Measurements from ENCODE around the gene CNNM2.

The CNNM2 gene

DNA sequence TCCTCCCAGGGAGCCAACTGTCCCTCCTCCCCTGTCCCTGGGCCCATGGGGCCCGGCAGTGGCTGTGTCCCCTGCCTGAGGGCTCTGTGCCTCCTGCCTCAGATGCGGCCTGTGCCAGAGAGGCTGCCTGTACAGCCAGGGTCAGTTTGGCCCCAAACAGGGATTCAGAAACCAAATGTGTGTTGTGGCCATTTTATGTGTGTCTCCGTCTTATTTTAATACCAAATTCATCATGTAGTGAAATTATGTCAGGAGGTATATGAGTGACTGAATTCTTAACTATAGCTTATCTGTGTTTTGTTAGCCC lies 160.2 kb downstream of the CNNM2 start:
- Mint-ChIP-seq H3K27me3 (no peaks in the 10 kb centered on the region), H3K9me3 (ENCODE audit: low read depth) (no peaks in the 10 kb centered on the region), H3K4me1 (ENCODE audit: low read depth) (no peaks in the 10 kb centered on the region), H3K4me3 (no peak overlapping the region), H3K27ac (no peak overlapping the region), H3K36me3 (peaks cover 6% of the 10 kb centered on the region)

DNA sequence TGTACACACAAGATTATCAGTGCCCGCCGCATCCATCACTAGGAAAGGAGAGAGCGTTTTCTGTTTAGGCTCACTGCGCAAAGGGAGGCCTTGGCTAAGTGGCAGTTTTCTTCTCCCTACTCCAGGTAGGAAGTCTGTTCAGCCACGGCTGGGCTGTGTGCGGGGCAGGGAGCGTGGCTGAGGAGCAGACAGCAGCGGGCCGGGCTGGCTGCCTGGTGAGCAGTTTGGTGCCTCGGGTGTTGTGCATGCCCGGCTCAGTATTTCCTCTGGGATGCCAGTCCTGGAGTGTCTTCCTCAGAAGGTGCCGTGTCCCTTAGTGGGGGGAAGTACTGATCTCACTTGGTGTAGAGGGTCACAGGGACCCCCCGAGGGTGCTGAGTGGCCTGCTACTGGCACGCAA lies 160.6 kb downstream of the CNNM2 start:
- no peaks in the 10 kb centered on the region for H3K9me3 Mint-ChIP-seq (ENCODE audit: low read depth)
- peaks cover 6% of the 10 kb centered on the region for H3K36me3 Mint-ChIP-seq
- H3K27me3 Mint-ChIP-seq, result no peaks in the 10 kb centered on the region
- no peaks in the 10 kb centered on the region for H3K4me1 Mint-ChIP-seq (ENCODE audit: low read depth)
- H3K4me3 Mint-ChIP-seq, result no peak overlapping the region
- H3K27ac Mint-ChIP-seq, result no peak overlapping the region

DNA sequence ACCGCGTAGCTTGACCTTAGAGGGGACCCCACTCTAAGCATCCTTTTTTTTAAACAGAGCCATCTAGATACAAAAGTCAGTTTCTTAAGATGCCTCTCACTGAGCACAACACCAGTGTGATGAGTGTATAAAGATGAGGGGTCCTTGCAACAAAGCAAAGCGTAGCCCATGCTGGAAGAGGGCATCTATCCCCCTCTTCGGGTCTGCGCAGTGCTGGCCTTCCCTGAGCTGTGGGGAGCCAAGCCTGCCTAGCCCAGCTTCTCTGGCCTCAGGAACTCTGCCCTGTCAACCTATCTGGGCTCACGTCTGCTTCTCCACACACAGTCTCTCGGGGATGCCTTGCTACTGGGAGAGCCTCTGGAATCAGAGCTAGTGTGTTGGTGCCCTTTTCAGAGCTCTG lies 161.0 kb downstream of the CNNM2 start:
- H3K27me3 Mint-ChIP-seq, result no peaks in the 10 kb centered on the region
- H3K4me3 Mint-ChIP-seq, result no peak overlapping the region
- no peaks in the 10 kb centered on the region for H3K4me1 Mint-ChIP-seq (ENCODE audit: low read depth)
- peaks cover 6% of the 10 kb centered on the region for H3K36me3 Mint-ChIP-seq
- H3K9me3 Mint-ChIP-seq (ENCODE audit: low read depth), result no peaks in the 10 kb centered on the region
- H3K27ac Mint-ChIP-seq, result no peak overlapping the region

DNA sequence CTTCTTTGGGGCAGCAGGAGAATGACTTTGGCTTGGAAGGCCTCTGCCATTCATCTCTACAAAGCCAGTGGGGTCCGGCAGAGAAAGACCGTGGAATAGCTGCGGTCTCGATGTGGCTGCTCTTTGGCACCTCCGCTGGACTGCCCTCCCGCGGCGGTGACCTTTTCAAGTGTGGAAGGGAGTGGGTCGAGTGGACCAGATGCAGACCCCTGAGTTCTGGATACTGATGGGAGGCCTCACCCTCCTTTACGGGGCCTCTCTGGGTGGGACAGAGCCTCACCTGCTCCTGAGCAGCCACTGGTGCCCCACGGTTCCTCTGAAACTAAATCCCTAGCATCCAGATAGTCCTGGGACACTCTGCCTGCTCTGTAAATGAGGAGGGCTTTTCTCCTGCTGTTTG lies 161.9 kb downstream of the CNNM2 start:
- Mint-ChIP-seq H3K4me3 (no peak overlapping the region), H3K4me1 (ENCODE audit: low read depth) (no peaks in the 10 kb centered on the region), H3K27me3 (no peaks in the 10 kb centered on the region), H3K9me3 (ENCODE audit: low read depth) (no peaks in the 10 kb centered on the region), H3K27ac (no peak overlapping the region), H3K36me3 (peaks cover 6% of the 10 kb centered on the region)

DNA sequence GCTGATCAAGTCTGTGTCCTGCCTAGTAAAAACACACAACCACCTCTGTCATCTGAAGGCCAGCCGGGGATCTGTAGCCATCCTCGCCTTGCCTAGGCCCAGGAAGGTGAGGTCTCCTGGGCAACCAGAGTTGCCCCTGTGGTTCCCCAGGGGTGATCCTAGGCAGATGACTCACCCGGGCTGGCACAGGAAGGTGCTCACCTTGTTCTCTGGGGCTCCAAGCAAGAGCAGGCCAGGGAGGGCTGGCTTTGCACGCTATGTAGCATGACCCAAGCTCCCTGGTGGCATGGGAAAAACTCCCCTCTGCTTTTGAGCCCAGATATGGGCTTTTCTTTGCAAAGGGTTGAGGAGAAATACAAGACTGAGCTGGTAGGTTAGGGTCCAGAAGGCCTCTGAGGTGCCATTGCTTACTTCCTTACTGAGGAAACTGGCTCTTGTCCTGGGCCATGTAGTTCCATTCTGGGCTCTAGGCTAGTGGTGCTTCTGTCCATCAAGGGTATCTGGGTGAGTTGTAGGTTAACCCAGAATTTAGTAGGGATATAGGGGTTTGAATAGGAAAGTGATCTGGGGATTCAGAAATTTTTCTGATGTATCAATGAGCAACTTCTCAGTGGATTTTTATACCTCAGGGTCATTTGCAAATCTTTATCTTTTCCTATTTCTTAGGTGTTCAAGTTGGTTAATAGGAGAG lies 162.9 kb downstream of the CNNM2 start:
- H3K27ac Mint-ChIP-seq, result no peak overlapping the region
- no peaks in the 10 kb centered on the region for H3K4me1 Mint-ChIP-seq (ENCODE audit: low read depth)
- no peak overlapping the region for H3K4me3 Mint-ChIP-seq
- H3K9me3 Mint-ChIP-seq (ENCODE audit: low read depth), result no peaks in the 10 kb centered on the region
- H3K36me3 Mint-ChIP-seq, result peaks cover 6% of the 10 kb centered on the region
- no peaks in the 10 kb centered on the region for H3K27me3 Mint-ChIP-seq

DNA sequence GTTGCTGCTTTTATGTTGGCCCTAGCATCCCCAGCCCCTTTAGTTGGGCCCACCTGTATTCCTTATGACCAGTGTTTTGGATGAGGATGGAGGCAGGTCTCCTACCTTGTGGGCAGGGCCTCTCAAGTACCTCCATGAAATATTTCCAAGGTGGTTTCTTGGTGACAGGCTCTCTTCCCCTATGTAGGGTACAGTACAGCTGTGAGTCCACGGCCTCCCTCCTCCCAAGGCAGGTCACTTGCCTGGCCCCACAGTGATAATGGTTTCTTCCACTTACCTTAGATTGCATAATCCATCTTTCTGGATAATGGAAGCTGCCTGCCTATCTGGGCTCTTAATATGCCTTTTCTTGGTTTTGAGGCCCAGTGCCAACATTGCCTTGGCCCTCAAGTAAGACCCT lies 164.6 kb downstream of the CNNM2 start:
- H3K27me3 Mint-ChIP-seq, result no peaks in the 10 kb centered on the region
- no peaks in the 10 kb centered on the region for H3K36me3 Mint-ChIP-seq
- H3K9me3 Mint-ChIP-seq (ENCODE audit: low read depth), result no peaks in the 10 kb centered on the region
- no peak overlapping the region for H3K4me3 Mint-ChIP-seq
- no peak overlapping the region for H3K27ac Mint-ChIP-seq
- no peaks in the 10 kb centered on the region for H3K4me1 Mint-ChIP-seq (ENCODE audit: low read depth)

DNA sequence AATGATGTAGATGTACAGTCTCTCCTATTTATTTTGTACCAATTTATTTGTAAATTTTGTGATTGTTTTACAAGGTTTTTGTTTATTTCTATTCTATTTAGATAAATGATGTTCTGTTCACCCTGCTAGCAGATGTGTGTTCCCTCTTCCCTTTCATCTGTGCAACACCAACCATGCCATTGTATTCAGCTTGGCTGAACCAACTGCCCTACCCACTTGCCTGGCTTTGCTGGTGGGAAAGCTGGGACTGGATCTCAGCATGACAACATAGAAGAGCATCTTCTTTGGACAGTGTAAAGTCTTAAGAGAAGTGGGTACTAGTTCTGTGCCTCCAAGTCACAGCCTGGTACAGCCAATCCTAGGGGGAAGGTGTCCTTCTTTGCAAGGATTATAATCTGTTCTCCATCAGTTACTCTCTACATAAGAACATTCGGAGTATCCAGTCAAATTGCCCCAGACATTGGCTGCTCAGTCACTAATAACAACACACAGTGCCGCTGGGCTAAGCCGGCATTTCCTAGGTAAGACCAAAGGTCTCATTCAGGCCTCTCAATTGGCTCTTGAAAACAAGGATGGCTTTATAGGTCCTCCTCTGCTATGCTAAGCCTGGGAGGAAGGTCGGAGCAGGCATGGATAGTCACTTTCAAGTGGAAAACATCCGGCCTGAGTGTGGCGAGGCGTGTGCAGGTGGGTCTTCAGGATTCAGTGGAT lies 165.3 kb downstream of the CNNM2 start:
- Mint-ChIP-seq H3K4me1 (ENCODE audit: low read depth) (no peaks in the 10 kb centered on the region), H3K4me3 (no peak overlapping the region), H3K36me3 (no peaks in the 10 kb centered on the region), H3K27ac (peak overlapping the region; percentile 37), H3K9me3 (ENCODE audit: low read depth) (no peaks in the 10 kb centered on the region), H3K27me3 (no peaks in the 10 kb centered on the region)

DNA sequence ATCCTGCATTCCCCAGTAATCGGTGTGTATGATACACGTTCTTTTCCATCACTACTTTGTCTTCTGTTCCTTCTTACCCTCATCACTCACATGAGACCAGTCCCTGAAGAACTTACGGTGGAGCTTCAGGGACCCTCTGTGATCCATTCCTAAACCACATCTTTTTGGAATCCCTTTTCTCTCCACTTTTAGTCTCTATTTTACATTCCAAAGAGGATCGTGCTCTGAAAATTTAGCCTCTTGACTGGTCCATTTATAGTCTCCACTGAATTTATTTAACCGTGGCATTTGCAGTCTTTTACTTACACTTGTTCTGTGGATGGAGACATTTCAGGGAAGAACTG lies 165.9 kb downstream of the CNNM2 start:
- no peak overlapping the region for H3K4me3 Mint-ChIP-seq
- peak overlapping the region; percentile 19 for H3K27ac Mint-ChIP-seq
- no peaks in the 10 kb centered on the region for H3K27me3 Mint-ChIP-seq
- H3K36me3 Mint-ChIP-seq, result no peaks in the 10 kb centered on the region
- H3K9me3 Mint-ChIP-seq (ENCODE audit: low read depth), result no peaks in the 10 kb centered on the region
- H3K4me1 Mint-ChIP-seq (ENCODE audit: low read depth), result no peaks in the 10 kb centered on the region

DNA sequence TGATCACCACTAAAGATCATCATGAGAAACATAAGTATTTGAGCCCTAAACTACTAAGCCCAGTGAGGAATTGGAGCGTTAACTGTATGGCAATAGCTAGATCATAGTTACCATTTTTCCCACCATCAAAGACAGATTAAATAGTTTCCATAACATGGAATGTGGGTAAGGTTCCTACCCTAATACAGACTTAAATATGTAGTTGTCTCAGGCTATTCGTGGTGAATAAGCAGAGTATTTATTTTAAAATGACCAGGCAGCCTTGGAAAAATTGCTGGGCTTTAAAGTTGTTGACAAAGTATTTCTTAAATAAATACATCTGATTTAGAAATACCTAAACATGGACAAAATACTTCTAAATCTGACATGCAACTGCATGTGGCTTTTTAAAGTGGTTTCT lies 168.2 kb downstream of the CNNM2 start:
- no peaks in the 10 kb centered on the region for H3K9me3 Mint-ChIP-seq (ENCODE audit: low read depth)
- peaks cover 6% of the 10 kb centered on the region for H3K36me3 Mint-ChIP-seq
- H3K4me1 Mint-ChIP-seq (ENCODE audit: low read depth), result no peaks in the 10 kb centered on the region
- no peaks in the 10 kb centered on the region for H3K27me3 Mint-ChIP-seq
- no peak overlapping the region for H3K27ac Mint-ChIP-seq
- H3K4me3 Mint-ChIP-seq, result no peak overlapping the region

DNA sequence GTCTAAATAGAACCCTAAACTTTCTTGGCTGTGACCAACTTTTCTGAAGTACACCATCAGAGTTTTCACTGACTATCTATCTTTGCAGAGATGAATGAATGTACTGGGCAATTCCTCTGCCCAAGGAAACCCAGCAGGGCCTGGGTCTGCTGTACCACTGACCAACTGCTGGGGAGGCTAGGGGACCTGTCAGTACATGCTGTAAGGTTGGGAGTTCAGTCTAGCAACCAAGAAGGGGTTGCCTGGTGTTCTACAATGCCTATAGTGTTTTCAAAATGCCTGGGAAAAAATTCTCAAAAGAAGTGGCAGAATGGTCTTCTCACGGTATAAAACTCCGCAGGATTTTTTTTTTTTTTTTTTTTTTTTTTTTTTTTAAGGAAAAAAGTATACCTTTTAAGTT lies 168.7 kb downstream of the CNNM2 start:
- no peak overlapping the region for H3K4me3 Mint-ChIP-seq
- no peak overlapping the region for H3K27ac Mint-ChIP-seq
- H3K9me3 Mint-ChIP-seq (ENCODE audit: low read depth), result no peaks in the 10 kb centered on the region
- peaks cover 8% of the 10 kb centered on the region for H3K36me3 Mint-ChIP-seq
- no peaks in the 10 kb centered on the region for H3K27me3 Mint-ChIP-seq
- H3K4me1 Mint-ChIP-seq (ENCODE audit: low read depth), result no peaks in the 10 kb centered on the region

DNA sequence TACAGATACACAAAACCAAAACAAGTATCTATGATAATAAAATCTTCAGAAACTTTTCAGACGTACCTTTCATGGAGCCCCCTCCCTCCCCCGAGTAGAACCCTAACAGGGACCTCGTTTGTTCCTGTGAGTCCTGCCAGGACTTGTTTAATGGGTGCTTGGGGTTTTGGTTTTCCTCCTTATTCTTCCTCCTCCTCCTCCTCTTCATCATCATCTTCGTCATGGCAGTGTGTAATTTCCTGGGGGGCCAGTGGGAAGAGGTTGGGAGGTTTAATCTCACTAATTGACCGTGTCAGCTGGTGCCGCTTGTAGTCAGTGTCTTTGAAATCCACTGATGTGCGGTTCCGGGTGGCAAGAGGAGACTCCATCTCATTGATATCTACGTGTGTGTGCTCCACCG lies 171.4 kb downstream of the CNNM2 start:
- Mint-ChIP-seq H3K36me3 (peaks cover 14% of the 10 kb centered on the region), H3K4me1 (ENCODE audit: low read depth) (no peaks in the 10 kb centered on the region), H3K27me3 (no peaks in the 10 kb centered on the region)

DNA sequence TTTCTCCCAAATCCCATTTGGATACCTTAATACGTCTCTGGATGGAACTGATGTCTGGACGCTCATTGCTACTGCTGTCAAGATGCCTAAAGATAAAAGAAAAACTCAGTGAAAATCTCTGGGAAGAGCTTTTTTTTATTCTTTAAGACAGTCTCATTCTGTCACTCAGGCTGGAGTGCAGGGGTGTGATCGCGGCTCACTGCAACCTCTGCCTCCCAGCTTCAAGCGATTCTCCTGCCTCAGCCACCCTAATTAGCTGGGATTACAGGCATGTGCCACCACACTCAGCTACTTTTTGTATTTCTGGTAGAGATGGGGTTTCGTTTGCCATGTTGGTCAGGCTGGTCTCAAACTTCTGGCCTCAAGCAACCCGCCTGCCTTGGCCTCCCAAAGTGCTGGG lies 172.8 kb downstream of the CNNM2 start:
- H3K27me3 Mint-ChIP-seq, result no peaks in the 10 kb centered on the region
- H3K36me3 Mint-ChIP-seq, result peaks cover 14% of the 10 kb centered on the region
- no peak overlapping the region for H3K4me3 Mint-ChIP-seq
- no peaks in the 10 kb centered on the region for H3K4me1 Mint-ChIP-seq (ENCODE audit: low read depth)
- H3K27ac Mint-ChIP-seq, result no peak overlapping the region
- no peaks in the 10 kb centered on the region for H3K9me3 Mint-ChIP-seq (ENCODE audit: low read depth)

More for the DNA sequence above, 171.4 kb downstream of the CNNM2 start:
- Mint-ChIP-seq H3K4me3 (no peak overlapping the region), H3K9me3 (ENCODE audit: low read depth) (no peaks in the 10 kb centered on the region), H3K27ac (no peak overlapping the region)

DNA sequence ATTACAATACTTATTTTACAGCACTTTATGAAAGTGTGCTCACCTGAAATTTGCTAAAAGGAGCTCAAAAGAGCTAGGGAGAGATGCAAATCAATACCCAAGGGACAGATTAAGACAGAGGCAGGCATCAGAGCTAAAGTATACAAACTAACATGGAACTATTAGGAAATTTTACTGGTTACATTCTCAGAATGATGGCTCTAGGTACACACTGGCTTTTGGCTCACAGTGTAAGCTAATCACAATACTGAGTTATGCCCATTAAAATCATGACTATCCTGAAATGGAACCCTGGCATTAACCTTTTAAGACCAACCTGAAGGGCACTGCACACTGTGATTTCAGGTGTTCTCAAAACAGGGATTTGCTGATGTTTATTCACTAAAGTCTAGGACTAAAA lies 176.9 kb downstream of the CNNM2 start:
- H3K4me3 Mint-ChIP-seq, result no peak overlapping the region
- H3K4me1 Mint-ChIP-seq (ENCODE audit: low read depth), result peaks cover 2% of the 10 kb centered on the region
- H3K36me3 Mint-ChIP-seq, result peaks cover 11% of the 10 kb centered on the region
- no peaks in the 10 kb centered on the region for H3K27me3 Mint-ChIP-seq
- no peak overlapping the region for H3K27ac Mint-ChIP-seq
- no peaks in the 10 kb centered on the region for H3K9me3 Mint-ChIP-seq (ENCODE audit: low read depth)

DNA sequence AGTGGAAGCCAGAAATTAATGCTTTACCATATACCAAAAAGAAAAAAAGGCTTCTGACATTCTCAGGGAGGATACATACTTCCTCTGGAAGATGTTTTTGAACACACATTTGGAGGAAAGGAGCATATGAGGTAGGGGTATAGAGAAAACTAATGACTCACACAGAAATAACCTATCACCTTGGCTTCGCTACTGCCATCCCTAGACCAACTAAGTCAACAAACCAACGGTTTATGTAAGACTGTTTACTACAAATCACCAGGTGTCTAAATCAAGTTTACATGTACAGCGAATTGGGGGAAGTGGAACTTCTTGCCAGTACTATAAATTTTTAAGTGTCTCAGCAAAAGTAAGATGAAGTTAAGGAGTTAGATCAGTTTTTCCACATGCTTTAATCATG lies 178.0 kb downstream of the CNNM2 start:
- Mint-ChIP-seq H3K4me1 (ENCODE audit: low read depth) (peaks cover 2% of the 10 kb centered on the region), H3K27ac (no peak overlapping the region), H3K36me3 (peaks cover 10% of the 10 kb centered on the region), H3K4me3 (no peak overlapping the region), H3K27me3 (no peaks in the 10 kb centered on the region), H3K9me3 (ENCODE audit: low read depth) (no peaks in the 10 kb centered on the region)

DNA sequence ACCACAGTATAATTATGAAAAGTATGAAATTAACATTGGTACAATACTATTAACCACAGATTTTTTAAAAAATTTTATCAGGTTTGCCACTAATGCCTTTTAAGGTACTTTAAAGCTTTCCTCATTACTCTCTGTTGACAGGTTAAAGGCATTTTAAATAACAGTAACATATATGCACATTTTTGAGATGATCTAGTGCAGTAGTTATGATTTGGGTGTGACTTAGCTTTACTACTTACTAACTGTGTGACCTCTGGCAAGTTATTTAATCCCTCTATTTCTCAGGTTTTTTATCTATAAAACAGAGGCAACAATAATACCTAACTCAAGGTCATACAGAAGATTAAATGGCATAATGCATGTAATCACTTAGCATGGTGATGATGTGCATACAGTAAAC lies 180.1 kb downstream of the CNNM2 start:
- Mint-ChIP-seq H3K9me3 (ENCODE audit: low read depth) (no peaks in the 10 kb centered on the region), H3K27ac (no peak overlapping the region), H3K36me3 (peaks cover 8% of the 10 kb centered on the region), H3K27me3 (no peaks in the 10 kb centered on the region), H3K4me3 (no peak overlapping the region), H3K4me1 (ENCODE audit: low read depth) (peaks cover 2% of the 10 kb centered on the region)

DNA sequence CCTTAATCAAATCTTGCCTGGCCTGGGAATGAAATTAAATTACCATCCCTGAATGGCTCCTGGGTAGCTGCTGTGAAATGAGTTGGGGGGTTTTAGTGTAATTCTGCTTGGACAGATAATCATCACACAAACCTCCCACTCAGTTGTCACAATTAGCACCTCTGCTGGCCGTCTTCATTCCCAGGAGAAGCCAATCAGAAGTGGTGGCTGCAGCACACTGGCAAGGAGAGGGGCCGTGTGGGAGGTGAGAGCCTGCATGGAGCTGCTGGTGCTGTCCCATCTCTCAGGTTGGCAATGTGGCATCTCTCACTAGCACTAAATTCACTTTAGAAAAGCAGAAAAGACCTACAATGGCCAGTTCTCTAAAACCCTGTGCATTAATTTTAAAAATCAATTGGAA lies 182.5 kb downstream of the CNNM2 start:
- Mint-ChIP-seq H3K4me1 (ENCODE audit: low read depth) (peaks cover 2% of the 10 kb centered on the region), H3K27me3 (no peaks in the 10 kb centered on the region), H3K4me3 (no peak overlapping the region), H3K36me3 (peaks cover 5% of the 10 kb centered on the region), H3K9me3 (ENCODE audit: low read depth) (no peaks in the 10 kb centered on the region), H3K27ac (no peak overlapping the region)

Measured in activated naive CD8-positive, alpha-beta T cell (primary cell).